A673 (cell line): Measurements from ENCODE around the gene NES. TPM values are rescaled to one million over a fixed set of nuclear protein-coding genes. Genes with fewer than 3 reads are reported as not detected.

Experiments used
- BruUV-seq: library from RNA; stranded (reverse); fragments of 400-500 nt; replicated peaks from 2 replicates; lab custom pipeline; 2021; lab: Mats Ljungman, UMichigan
- CTCF ChIA-PET: fragments of 300-600 bp; sonication (Branson Sonifier 250); formaldehyde crosslinking; loops from one replicate; lab custom pipeline; 2022; ENCODE audit warnings: antibody characterized with exemption; lab: Charles Lee
- POLR2A ChIA-PET: fragments of 300-600 bp; sonication (Branson Sonifier 250); formaldehyde crosslinking; loops from one replicate; lab custom pipeline; 2022; ENCODE audit warnings: antibody characterized with exemption; ENCODE audit not compliant: low non-redundant PET; lab: Charles Lee
- DNase-seq: peaks from one replicate; pipeline ENCODE4 v3.0.0-alpha.2; 2015; ENCODE audit warnings: low spot score
- H3K27ac ChIP-seq: fragments of 200-600 bp; sonication (generic); 2 replicates; pipeline ENCODE4 v1.5.1; 2016; ENCODE audit warnings: mixed run types, low read depth, mild to moderate bottlenecking, mixed read lengths, antibody characterized with exemption, low read length; ENCODE audit not compliant: poor library complexity, severe bottlenecking
- H3K27me3 ChIP-seq: fragments of 200-600 bp; sonication (generic); replicated peaks from 2 replicates; pipeline ENCODE4 v1.6.1; 2017; ENCODE audit warnings: mixed run types, low read depth, mild to moderate bottlenecking, mixed read lengths, antibody characterized with exemption, low read length; ENCODE audit not compliant: insufficient read depth, poor library complexity
- H3K36me3 ChIP-seq: fragments of 200-600 bp; sonication (generic); 2 replicates; pipeline ENCODE4 v1.6.1; 2016; ENCODE audit warnings: mixed run types, mild to moderate bottlenecking, mixed read lengths, antibody characterized with exemption, low read length; ENCODE audit not compliant: insufficient read depth, poor library complexity, severe bottlenecking
- H3K4me1 ChIP-seq: fragments of 200-600 bp; sonication (generic); 2 replicates; pipeline ENCODE4 v1.6.1; 2017; ENCODE audit warnings: mixed run types, mild to moderate bottlenecking, mixed read lengths, antibody characterized with exemption, low read length; ENCODE audit not compliant: insufficient read depth, poor library complexity, severe bottlenecking
- H3K4me3 ChIP-seq: fragments of 200-600 bp; sonication (generic); 2 replicates; pipeline ENCODE4 v1.5.1; 2016; ENCODE audit warnings: low read depth, mixed run types, mild to moderate bottlenecking, mixed read lengths, low read length; ENCODE audit not compliant: poor library complexity, severe bottlenecking
- H3K9me3 ChIP-seq: fragments of 200-600 bp; sonication (generic); 2 replicates; pipeline ENCODE4 v1.6.1; 2016; ENCODE audit warnings: mixed run types, low read depth, mild to moderate bottlenecking, mixed read lengths, antibody characterized with exemption, low read length; ENCODE audit not compliant: poor library complexity, severe bottlenecking
- CTCF ChIP-seq: fragments of 300-800, 200-600 bp; sonication (generic); conservative IDR thresholded peaks from 2 replicates; pipeline ENCODE4 v1.5.1; 2017; ENCODE audit warnings: low read depth, mild to moderate bottlenecking, antibody characterized with exemption, low read length, moderate library complexity, mixed read lengths
- EZH2 ChIP-seq: fragments of 200-600 bp; sonication (generic); IDR thresholded peaks from 2 replicates; pipeline ENCODE4 v1.6.1; 2017; ENCODE audit warnings: borderline replicate concordance, low read depth, mild to moderate bottlenecking, mixed read lengths, antibody characterized with exemption, low read length; ENCODE audit not compliant: poor library complexity, severe bottlenecking
- intact Hi-C: fragments of 100-400 bp; cut with micrococcal nuclease; formaldehyde crosslinking; loops from one replicate; pipeline ENCODE4 v1.10.0; 2022; ENCODE audit not compliant: unreplicated experiment
- total RNA-seq: library from RNA; stranded (reverse); gene quantifications from 2 replicates; pipeline ENCODE4 v1.2.3, GENCODE V29; 2021

The NES gene
- total RNA-seq, 1 experiment from 2014 or later = 8.7 TPM

- H3K4me1 ChIP-seq = peaks cover 34% of the 10 kb centered on the region
- ChIA-PET POLR2A (no interaction called here), CTCF (interaction anchor here (1.2 to 3.8 kb wide), 2 partner anchors 15 to 156 kb away, joined by 5 to 34 read pairs; no protein-coding TSS in a partner anchor)
- intact Hi-C loops = no loop called here
- H3K36me3 ChIP-seq = no peaks in the 10 kb centered on the region
- H3K9me3 ChIP-seq = no peaks in the 10 kb centered on the region
- DNase-seq = no peak
- no TSS peak for BruUV-seq
- H3K27ac ChIP-seq = no peak overlapping the region
- H3K27me3 ChIP-seq = peaks cover 5% of the 10 kb centered on the region
- H3K4me3 ChIP-seq = no peak overlapping the region
- TF ChIP-seq EZH2 (no peak), CTCF (no peak)
These were observed 27.0 kb upstream of the NES start for GRCh38 chr1:156704166-156704711.

- no TSS peak for BruUV-seq
- no peak overlapping the region for H3K27ac ChIP-seq
- peaks cover 34% of the 10 kb centered on the region for H3K4me1 ChIP-seq
- no peaks in the 10 kb centered on the region for H3K9me3 ChIP-seq
- peaks cover 5% of the 10 kb centered on the region for H3K27me3 ChIP-seq
- CTCF ChIA-PET = interaction anchor here (0.9 to 3.8 kb wide), 3 partner anchors 14 to 156 kb away, joined by 5 to 34 read pairs (median 7); no protein-coding TSS in a partner anchor
- H3K36me3 ChIP-seq = no peaks in the 10 kb centered on the region
- POLR2A ChIA-PET = no interaction called here
- TF ChIP-seq CTCF (no peak), EZH2 (no peak)
- H3K4me3 ChIP-seq = no peak overlapping the region
- peak; percentile 73 for DNase-seq
- intact Hi-C loops = no loop called here
These were observed 26.5 kb upstream of the NES start for GRCh38 chr1:156703741-156704140.

GRCh38 chr1:156703336-156703735 is 26.1 kb upstream of the NES start:
- Histone ChIP-seq H3K4me3 (no peak overlapping the region), H3K27ac (no peak overlapping the region)
- POLR2A ChIA-PET = no interaction called here

More at GRCh38 chr1:156703336-156703735, 26.1 kb upstream of the NES start:
- intact Hi-C loops = no loop called here
- CTCF ChIA-PET = interaction anchor here (0.9 to 3.8 kb wide), 3 partner anchors 14 to 156 kb away, joined by 5 to 34 read pairs (median 7); no protein-coding TSS in a partner anchor
- no peaks in the 10 kb centered on the region for H3K36me3 ChIP-seq
- H3K27me3 ChIP-seq = peaks cover 5% of the 10 kb centered on the region
- DNase-seq = no peak
- TF ChIP-seq CTCF (no peak), EZH2 (no peak)
- H3K9me3 ChIP-seq = no peaks in the 10 kb centered on the region
- no TSS peak for BruUV-seq
- H3K4me1 ChIP-seq = peaks cover 34% of the 10 kb centered on the region
